GM21390 (cell line): Measurements from ENCODE around the gene ITPRID1.
"Not testable (repeated sequence)": the region's sequence is repeated elsewhere in the genome, so short reads cannot be mapped to it uniquely, and the experiment has no call there.

Experiments
- ATAC-seq: cut with Tn5 transposase; IDR thresholded peaks from one replicate; pipeline ENCODE4 v1.9.1; 2021; ENCODE audit not compliant: unreplicated experiment

Gene ITPRID1

GRCh38 chr7:31516680-31517502 is 3.0 kb downstream of the ITPRID1 start:
- no peak for ATAC-seq

GRCh38 chr7:31517513-31517912 is 3.6 kb downstream of the ITPRID1 start:
- ATAC-seq, result no peak

GRCh38 chr7:31518766-31519165 is 4.9 kb downstream of the ITPRID1 start:
- ATAC-seq, result no peak

- no peak for ATAC-seq
Measured at GRCh38 chr7:31521336-31522010, 7.6 kb downstream of the ITPRID1 start.

- no peak for ATAC-seq
Measured at GRCh38 chr7:31526864-31527263, 13.0 kb downstream of the ITPRID1 start.

GRCh38 chr7:31529103-31529502 is 15.2 kb downstream of the ITPRID1 start:
- no peak for ATAC-seq

GRCh38 chr7:31540651-31541185 is 26.8 kb downstream of the ITPRID1 start:
- ATAC-seq, result not testable (repeated sequence)

- ATAC-seq, result no peak
Measured at GRCh38 chr7:31545549-31545948, 31.7 kb downstream of the ITPRID1 start.

- ATAC-seq, result no peak
Measured at GRCh38 chr7:31549611-31550010, 35.7 kb downstream of the ITPRID1 start.

GRCh38 chr7:31550432-31550831 is 36.5 kb downstream of the ITPRID1 start:
- no peak for ATAC-seq

GRCh38 chr7:31553661-31554081 is 39.8 kb downstream of the ITPRID1 start:
- ATAC-seq, result no peak

- no peak for ATAC-seq
Measured at GRCh38 chr7:31562002-31562401, 48.1 kb downstream of the ITPRID1 start.

GRCh38 chr7:31563522-31563921 is 49.6 kb downstream of the ITPRID1 start:
- ATAC-seq, result no peak

- ATAC-seq, result no peak
Measured at GRCh38 chr7:31563951-31564350, 50.1 kb downstream of the ITPRID1 start.

- no peak for ATAC-seq
Measured at GRCh38 chr7:31564661-31565060, 50.8 kb downstream of the ITPRID1 start.

GRCh38 chr7:31569528-31569927 is 55.6 kb downstream of the ITPRID1 start:
- ATAC-seq, result no peak

GRCh38 chr7:31583526-31583925 is 69.6 kb downstream of the ITPRID1 start:
- no peak for ATAC-seq

GRCh38 chr7:31583942-31584341 is 70.1 kb downstream of the ITPRID1 start:
- no peak for ATAC-seq

- no peak for ATAC-seq
Measured at GRCh38 chr7:31595390-31595789, 81.5 kb downstream of the ITPRID1 start.

GRCh38 chr7:31602041-31602625 is 88.2 kb downstream of the ITPRID1 start:
- no peak for ATAC-seq

- ATAC-seq, result no peak
Measured at GRCh38 chr7:31603046-31603445, 89.2 kb downstream of the ITPRID1 start.

GRCh38 chr7:31613604-31614003 is 99.7 kb downstream of the ITPRID1 start:
- ATAC-seq, result no peak
